ENCODE data around the gene AGBL1. TPM values are rescaled to one million over a fixed set of nuclear protein-coding genes. Genes with fewer than 3 reads are reported as not detected.

AGBL1 gene
- total RNA-seq, 2 experiments from 2014 or later: not detected

GRCh38 chr15:86063356-86064095, 16.1 kb upstream of the AGBL1 start:
- DNase-seq (no peak), ATAC-seq (ENCODE audit: low read depth) (no peak)
- POLR2A ChIA-PET: no interaction called here
- Mint-ChIP-seq H3K4me3 (no peak overlapping the region), H3K36me3 (no peaks in the 10 kb centered on the region), H3K9me3 (no peaks in the 10 kb centered on the region), H3K27ac (no peak overlapping the region), H3K27me3 (peaks cover 2% of the 10 kb centered on the region), H3K4me1 (no peaks in the 10 kb centered on the region)

- Mint-ChIP-seq H3K4me3 (no peak overlapping the region), H3K27me3 (peaks cover 2% of the 10 kb centered on the region), H3K9me3 (no peaks in the 10 kb centered on the region), H3K27ac (no peak overlapping the region), H3K36me3 (no peaks in the 10 kb centered on the region), H3K4me1 (no peaks in the 10 kb centered on the region)
- DNase-seq (no peak), ATAC-seq (ENCODE audit: low read depth) (no peak)
- POLR2A ChIA-PET: no interaction called here
These were observed 15.3 kb upstream of the AGBL1 start for GRCh38 chr15:86064326-86064725.

GRCh38 chr15:86066174-86066834, 13.4 kb upstream of the AGBL1 start:
- H3K4me3 Mint-ChIP-seq: no peak overlapping the region
- no peaks in the 10 kb centered on the region for H3K4me1 Mint-ChIP-seq
- no peak overlapping the region for H3K27ac Mint-ChIP-seq

GRCh38 chr15:86073281-86073680, 6.4 kb upstream of the AGBL1 start:
- no peak for DNase-seq
- no peaks in the 10 kb centered on the region for H3K9me3 Mint-ChIP-seq
- no peak overlapping the region for H3K4me3 Mint-ChIP-seq
- POLR2A ChIA-PET: no interaction called here
- no peaks in the 10 kb centered on the region for H3K4me1 Mint-ChIP-seq
- no peak overlapping the region for H3K27ac Mint-ChIP-seq
- no peaks in the 10 kb centered on the region for H3K36me3 Mint-ChIP-seq
- peaks cover 4% of the 10 kb centered on the region for H3K27me3 Mint-ChIP-seq
- ATAC-seq (ENCODE audit: low read depth): no peak

More at GRCh38 chr15:86066174-86066834, 13.4 kb upstream of the AGBL1 start:
- POLR2A ChIA-PET: no interaction called here
- ATAC-seq (ENCODE audit: low read depth) (no peak), DNase-seq (no peak)
- Mint-ChIP-seq H3K9me3 (no peaks in the 10 kb centered on the region), H3K36me3 (no peaks in the 10 kb centered on the region), H3K27me3 (no peaks in the 10 kb centered on the region)

GRCh38 chr15:86076468-86076867, 3.2 kb upstream of the AGBL1 start:
- H3K4me3 Mint-ChIP-seq: no peak overlapping the region
- ATAC-seq (ENCODE audit: low read depth): no peak
- peaks cover 6% of the 10 kb centered on the region for H3K27me3 Mint-ChIP-seq
- H3K9me3 Mint-ChIP-seq: no peaks in the 10 kb centered on the region
- POLR2A ChIA-PET: no interaction called here
- no peak for DNase-seq
- H3K27ac Mint-ChIP-seq: no peak overlapping the region
- H3K36me3 Mint-ChIP-seq: no peaks in the 10 kb centered on the region
- no peaks in the 10 kb centered on the region for H3K4me1 Mint-ChIP-seq

GRCh38 chr15:86077070-86077469, 2.6 kb upstream of the AGBL1 start:
- H3K36me3 Mint-ChIP-seq: no peaks in the 10 kb centered on the region
- no peaks in the 10 kb centered on the region for H3K4me1 Mint-ChIP-seq
- H3K4me3 Mint-ChIP-seq: no peak overlapping the region
- POLR2A ChIA-PET: no interaction called here
- no peaks in the 10 kb centered on the region for H3K9me3 Mint-ChIP-seq
- H3K27me3 Mint-ChIP-seq: peaks cover 6% of the 10 kb centered on the region
- H3K27ac Mint-ChIP-seq: no peak overlapping the region
- DNase-seq: no peak
- ATAC-seq (ENCODE audit: low read depth): no peak

- H3K4me1 Mint-ChIP-seq: peaks cover 2% of the 10 kb centered on the region
- POLR2A ChIA-PET: no interaction called here
- no peak for ATAC-seq (ENCODE audit: low read depth)
- no peaks in the 10 kb centered on the region for H3K9me3 Mint-ChIP-seq
- H3K36me3 Mint-ChIP-seq: no peaks in the 10 kb centered on the region
- no peak for DNase-seq
- no peak overlapping the region for H3K4me3 Mint-ChIP-seq
- H3K27ac Mint-ChIP-seq: no peak overlapping the region
- H3K27me3 Mint-ChIP-seq: peaks cover 2% of the 10 kb centered on the region
These were observed 631 bp downstream of the AGBL1 start for GRCh38 chr15:86080302-86080701.

GRCh38 chr15:86082619-86083380, 3.1 kb downstream of the AGBL1 start:
- Mint-ChIP-seq H3K27me3 (peaks cover 2% of the 10 kb centered on the region), H3K36me3 (no peaks in the 10 kb centered on the region), H3K9me3 (no peaks in the 10 kb centered on the region), H3K27ac (no peak overlapping the region), H3K4me1 (peaks cover 2% of the 10 kb centered on the region), H3K4me3 (no peak overlapping the region)
- DNase-seq (no peak), ATAC-seq (ENCODE audit: low read depth) (no peak)
- POLR2A ChIA-PET: no interaction called here

- H3K36me3 Mint-ChIP-seq: no peaks in the 10 kb centered on the region
- H3K9me3 Mint-ChIP-seq: no peaks in the 10 kb centered on the region
- no peak overlapping the region for H3K4me3 Mint-ChIP-seq
- no peaks in the 10 kb centered on the region for H3K27me3 Mint-ChIP-seq
- no peaks in the 10 kb centered on the region for H3K4me1 Mint-ChIP-seq
- ATAC-seq (ENCODE audit: low read depth) (no peak), DNase-seq (no peak)
- POLR2A ChIA-PET: no interaction called here
- H3K27ac Mint-ChIP-seq: no peak overlapping the region
These were observed 8.1 kb downstream of the AGBL1 start for GRCh38 chr15:86087808-86088207.

- no peak overlapping the region for H3K27ac Mint-ChIP-seq
- peaks cover 4% of the 10 kb centered on the region for H3K27me3 Mint-ChIP-seq
- no peaks in the 10 kb centered on the region for H3K4me1 Mint-ChIP-seq
- POLR2A ChIA-PET: no interaction called here
- ATAC-seq (ENCODE audit: low read depth) (no peak), DNase-seq (no peak)
- no peaks in the 10 kb centered on the region for H3K9me3 Mint-ChIP-seq
- H3K36me3 Mint-ChIP-seq: no peaks in the 10 kb centered on the region
- no peak overlapping the region for H3K4me3 Mint-ChIP-seq
These were observed 9.8 kb downstream of the AGBL1 start for GRCh38 chr15:86089422-86089821.

- POLR2A ChIA-PET: no interaction called here
- Mint-ChIP-seq H3K4me3 (no peak overlapping the region), H3K4me1 (peaks cover 1% of the 10 kb centered on the region), H3K27me3 (peaks cover 15% of the 10 kb centered on the region), H3K9me3 (no peaks in the 10 kb centered on the region), H3K36me3 (no peaks in the 10 kb centered on the region), H3K27ac (no peak overlapping the region)
- DNase-seq: no peak
- ATAC-seq (ENCODE audit: low read depth): no peak
These were observed 22.1 kb downstream of the AGBL1 start for GRCh38 chr15:86101818-86102217.

- peaks cover 1% of the 10 kb centered on the region for H3K4me1 Mint-ChIP-seq
- ATAC-seq (ENCODE audit: low read depth) (no peak), DNase-seq (no peak)
- no peaks in the 10 kb centered on the region for H3K9me3 Mint-ChIP-seq
- POLR2A ChIA-PET: no interaction called here
- H3K27me3 Mint-ChIP-seq: peaks cover 8% of the 10 kb centered on the region
- H3K4me3 Mint-ChIP-seq: no peak overlapping the region
- H3K27ac Mint-ChIP-seq: no peak overlapping the region
- no peaks in the 10 kb centered on the region for H3K36me3 Mint-ChIP-seq
These were observed 24.2 kb downstream of the AGBL1 start for GRCh38 chr15:86103825-86104224.

GRCh38 chr15:86106306-86106705, 26.6 kb downstream of the AGBL1 start:
- H3K9me3 Mint-ChIP-seq: no peaks in the 10 kb centered on the region
- no peak overlapping the region for H3K27ac Mint-ChIP-seq
- no peak for ATAC-seq (ENCODE audit: low read depth)
- no peak for DNase-seq
- peaks cover 5% of the 10 kb centered on the region for H3K27me3 Mint-ChIP-seq
- POLR2A ChIA-PET: no interaction called here
- H3K4me1 Mint-ChIP-seq: peaks cover 1% of the 10 kb centered on the region
- no peak overlapping the region for H3K4me3 Mint-ChIP-seq
- H3K36me3 Mint-ChIP-seq: no peaks in the 10 kb centered on the region

Measured in activated naive CD8-positive, alpha-beta T cell treated with anti-CD3 and anti-CD28 coated beads, Interleukin-2, amount 10 ng/mL, durations not matched to agents 7 days and 5 days (primary cell).